Measurements from ENCODE around the gene NPAS3.

NPAS3 gene

GRCh38 chr14:33844118-33844517 is 905.4 kb downstream of the NPAS3 start:
- H3K4me3 ChIP-seq (ENCODE audit: low read depth, low read length): no peak overlapping the region

GRCh38 chr14:33846100-33846824 is 907.6 kb downstream of the NPAS3 start:
- H3K4me3 ChIP-seq (ENCODE audit: low read depth, low read length): no peak overlapping the region

GRCh38 chr14:33847066-33847465 is 908.4 kb downstream of the NPAS3 start:
- H3K4me3 ChIP-seq (ENCODE audit: low read depth, low read length): no peak overlapping the region

GRCh38 chr14:33848009-33848408 is 909.3 kb downstream of the NPAS3 start:
- no peak overlapping the region for H3K4me3 ChIP-seq (ENCODE audit: low read depth, low read length)

GRCh38 chr14:33848706-33849454 is 910.2 kb downstream of the NPAS3 start:
- no peak overlapping the region for H3K4me3 ChIP-seq (ENCODE audit: low read depth, low read length)

- no peak overlapping the region for H3K4me3 ChIP-seq (ENCODE audit: low read depth, low read length)
Measured at GRCh38 chr14:33849455-33849801, 910.7 kb downstream of the NPAS3 start.

- H3K4me3 ChIP-seq (ENCODE audit: low read depth, low read length): no peak overlapping the region
Measured at GRCh38 chr14:33850826-33851225, 912.1 kb downstream of the NPAS3 start.

- no peak overlapping the region for H3K4me3 ChIP-seq (ENCODE audit: low read depth, low read length)
Measured at GRCh38 chr14:33851366-33851765, 912.7 kb downstream of the NPAS3 start.

GRCh38 chr14:33851931-33852330 is 913.3 kb downstream of the NPAS3 start:
- H3K4me3 ChIP-seq (ENCODE audit: low read depth, low read length): no peak overlapping the region

Data from iPS-11a (cell line).